LNCaP clone FGC (cell line): ENCODE measurements around the gene EIF2AK2.
"Not testable (repeated sequence)": the region's sequence is repeated elsewhere in the genome, so short reads cannot be mapped to it uniquely, and the experiment has no call there.

Source experiments
- DNase-seq: peaks from one replicate; pipeline ENCODE4 v3.0.0-alpha.2; 2011; ENCODE audit warnings: low read depth
- H3K4me3 ChIP-seq: 2 replicates; pipeline ENCODE4 v1.5.1; 2011; ENCODE audit warnings: mild to moderate bottlenecking, low read depth, low read length, control low read depth
- CTCF ChIP-seq: IDR thresholded peaks from 2 replicates; pipeline ENCODE4 v1.5.1; 2012; ENCODE audit warnings: mild to moderate bottlenecking; ENCODE audit not compliant: control insufficient read depth, insufficient read depth; ENCODE audit errors: extremely low read depth

Gene EIF2AK2

GRCh38 chr2:37156857-37157714, at the start of gene EIF2AK2:
Gene EIF2AK2 (minus strand): TSS chr2:37156980. CDS start chr2:37147806, 9,174 bp downstream.
- no peak for TF ChIP-seq CTCF
- H3K4me3 ChIP-seq = peak within 1 kb of the TSS; percentile 76
- no peak for DNase-seq

- H3K4me3 ChIP-seq = no peak overlapping the region
- TF ChIP-seq CTCF = no peak
- no peak for DNase-seq
Measured at GRCh38 chr2:37205689-37206341, 49.0 kb upstream of the EIF2AK2 start.

GRCh38 chr2:37205071-37205661, 48.4 kb upstream of the EIF2AK2 start:
- H3K4me3 ChIP-seq, DNase-seq: not testable (repeated sequence)

GRCh38 chr2:37203708-37204107, 46.9 kb upstream of the EIF2AK2 start:
- DNase-seq = no peak
- no peak overlapping the region for H3K4me3 ChIP-seq
- TF ChIP-seq CTCF = no peak

- H3K4me3 ChIP-seq = no peak overlapping the region
- TF ChIP-seq CTCF = no peak
- DNase-seq = no peak
Measured at GRCh38 chr2:37201766-37202165, 45.0 kb upstream of the EIF2AK2 start.

- H3K4me3 ChIP-seq = no peak overlapping the region
- DNase-seq = no peak
- no peak for TF ChIP-seq CTCF
Measured at GRCh38 chr2:37201208-37201607, 44.4 kb upstream of the EIF2AK2 start.

- no peak for DNase-seq
- no peak overlapping the region for H3K4me3 ChIP-seq
- no peak for TF ChIP-seq CTCF
Measured at GRCh38 chr2:37198681-37199065, 41.9 kb upstream of the EIF2AK2 start.
